HT-29 (cell line): ENCODE results near the gene CFAP65. TPM values are rescaled to one million over a fixed set of nuclear protein-coding genes. Genes with fewer than 3 reads are reported as not detected.

Experiments
- DNase-seq: peaks from one replicate; pipeline ENCODE4 v3.0.0-alpha.2; 2015; ENCODE audit warnings: low spot score
- total RNA-seq: library from RNA; depleted of rRNA; stranded (reverse); fragments of >200 nt; shearing (Covaris generic); gene quantifications from 2 replicates; pipeline ENCODE4 v1.2.3, GENCODE V29; 2014

Gene CFAP65
- total RNA-seq, 1 experiment from 2014 or later: not detected

GRCh38 chr2:219059725-219060682 lies 18.7 kb upstream of the CFAP65 start:
- DNase-seq: no peak

DNA sequence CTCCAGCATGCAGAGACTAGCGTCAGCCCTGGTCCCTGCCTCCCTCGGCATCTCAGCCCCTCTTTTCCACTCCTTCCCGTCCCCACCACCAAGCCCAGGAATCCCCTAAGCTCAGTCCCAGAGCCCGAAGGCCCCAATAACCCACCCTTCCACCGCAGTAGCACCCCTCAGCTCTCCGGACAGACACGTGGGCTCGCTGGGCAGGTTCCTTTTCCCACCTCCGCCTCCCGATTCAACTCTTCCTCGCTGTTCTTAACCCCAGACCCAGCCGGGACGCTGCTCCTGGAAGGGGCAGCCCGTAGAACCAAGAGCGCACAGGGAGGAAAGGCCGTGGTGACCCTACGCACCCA lies 18.0 kb upstream of the CFAP65 start:
- peak; percentile 38 for DNase-seq

GRCh38 chr2:219058541-219059374 lies 17.4 kb upstream of the CFAP65 start:
- peak; percentile 77 for DNase-seq

DNA sequence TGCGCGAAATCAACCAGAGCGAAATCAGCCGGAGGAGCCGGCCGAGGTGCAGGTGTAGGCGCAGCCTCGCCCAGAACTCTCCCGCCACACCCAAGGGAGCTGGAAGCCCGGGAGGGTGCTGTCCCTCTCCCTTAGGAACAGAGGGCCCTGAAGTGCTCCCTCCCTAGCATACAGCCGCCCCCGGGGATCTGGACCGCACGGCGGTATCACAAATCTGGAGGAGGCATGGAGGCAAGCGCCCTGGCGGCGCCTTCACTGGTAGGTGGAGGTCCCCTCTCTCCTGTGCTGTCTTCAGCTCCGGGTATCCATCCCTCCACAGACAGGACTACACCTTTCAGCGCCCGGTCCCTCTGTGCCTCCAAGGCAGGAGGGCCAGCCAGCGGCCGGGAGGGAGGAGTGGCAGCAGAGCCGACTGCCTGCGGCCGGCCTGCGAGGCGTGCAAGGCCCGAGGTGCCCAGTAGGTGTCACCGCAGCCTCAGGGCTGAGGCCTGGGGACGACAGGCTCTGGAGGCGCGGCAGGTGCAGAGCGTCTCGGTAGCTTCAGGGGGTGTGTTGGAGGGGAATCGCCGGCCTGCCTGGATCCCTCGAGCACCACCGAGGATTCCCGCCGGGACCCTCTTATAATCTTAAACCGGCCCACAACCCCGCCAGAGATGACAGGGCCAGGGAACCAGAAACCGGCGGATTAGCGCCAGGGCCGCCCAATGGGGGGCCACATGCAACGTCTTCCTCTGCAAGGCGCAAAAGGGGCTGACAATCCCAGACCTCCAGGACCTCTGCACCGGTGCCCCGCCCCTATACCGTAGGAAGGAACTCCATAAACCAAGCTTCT lies 16.6 kb upstream of the CFAP65 start:
- peak; percentile 84 for DNase-seq

DNA sequence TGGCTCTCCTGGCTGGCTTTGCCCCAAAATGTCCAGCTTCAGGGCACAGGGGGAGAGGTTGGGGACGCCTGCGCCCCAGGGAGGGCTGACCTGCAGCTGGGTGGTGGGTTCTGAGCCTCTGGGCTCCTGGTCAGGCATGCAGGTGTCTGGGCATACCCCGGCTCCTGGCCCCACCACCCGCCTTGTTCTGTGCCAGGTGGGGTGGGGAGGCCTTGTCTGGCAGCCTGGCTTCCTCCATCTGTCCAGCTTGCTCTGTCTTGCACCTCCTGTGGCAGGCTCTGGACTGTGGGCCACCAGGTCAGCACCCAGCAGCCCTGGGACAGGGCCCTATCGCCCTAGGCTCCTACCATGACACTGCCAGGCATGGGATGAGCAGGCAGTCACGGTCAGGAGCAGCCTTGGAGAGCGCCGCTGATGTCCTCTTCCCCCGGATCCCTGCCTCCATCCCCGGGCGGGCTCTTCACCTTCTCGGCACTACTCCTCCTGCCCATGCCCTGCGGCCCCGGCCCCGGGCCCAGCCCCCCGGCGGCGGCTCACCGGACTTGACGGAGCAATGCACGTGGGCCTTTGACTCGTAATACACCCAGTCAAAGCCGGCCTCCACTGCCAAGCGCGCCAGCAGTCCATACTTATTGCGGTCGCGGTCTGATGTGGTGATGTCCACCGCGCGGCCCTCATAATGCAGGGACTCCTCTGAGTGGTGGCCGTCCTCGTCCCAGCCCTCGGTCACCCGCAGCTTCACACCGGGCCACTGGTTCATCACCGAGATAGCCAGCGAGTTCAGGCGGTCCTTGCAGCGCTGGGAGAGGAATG lies 15.8 kb upstream of the CFAP65 start:
- no peak for DNase-seq

- DNase-seq: no peak
Measured at GRCh38 chr2:219056176-219056895, 15.0 kb upstream of the CFAP65 start.

DNA sequence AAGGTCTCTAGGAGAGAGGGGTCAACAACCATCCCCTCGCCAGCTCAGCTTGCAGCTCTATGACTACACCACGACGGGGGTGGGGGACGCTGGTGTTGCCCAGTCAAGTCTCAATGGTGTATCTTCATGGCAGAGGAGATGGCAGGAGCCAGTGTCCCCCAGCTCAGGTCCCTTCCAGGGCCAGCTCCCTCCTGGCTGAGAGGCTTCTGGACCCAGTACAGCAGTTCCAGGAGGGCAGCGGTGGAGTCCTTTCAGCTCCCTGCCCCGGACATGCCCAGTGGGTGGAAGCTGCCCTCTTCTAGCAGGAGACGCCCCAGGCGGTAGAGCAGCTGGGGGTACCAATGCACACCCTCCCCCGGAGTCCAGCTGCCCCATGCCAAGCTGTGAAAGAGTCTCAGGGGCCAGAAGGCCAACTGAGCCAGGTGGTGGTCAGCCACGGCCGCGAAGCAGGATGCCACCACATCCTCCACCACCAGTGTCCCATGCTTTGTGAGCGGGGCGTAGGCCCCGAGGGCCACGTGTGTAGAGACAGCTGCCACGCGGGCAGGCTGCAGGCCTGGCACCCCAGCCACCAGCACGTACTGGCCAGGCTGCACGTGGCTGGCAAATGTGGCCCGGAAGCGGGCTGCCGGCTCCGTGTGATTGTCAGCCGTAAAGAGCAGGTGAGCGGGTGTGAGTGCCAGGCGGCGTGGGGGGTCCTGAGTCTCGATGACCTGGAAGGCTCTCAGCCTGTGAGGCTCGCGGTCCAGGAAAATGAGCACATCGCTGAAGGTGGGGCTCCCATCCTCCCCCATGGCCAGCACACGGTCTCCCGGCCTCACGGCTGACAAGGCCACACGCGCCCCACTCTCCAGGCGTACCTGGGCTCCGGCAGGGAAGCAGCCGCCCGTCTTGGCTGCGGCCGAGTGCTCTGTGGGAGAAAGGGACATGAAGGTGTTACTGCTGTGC lies 13.9 kb upstream of the CFAP65 start:
- DNase-seq: no peak

- DNase-seq: peak; percentile 61
Measured at GRCh38 chr2:219049282-219049681, 8.0 kb upstream of the CFAP65 start.

GRCh38 chr2:219045937-219046550 lies 4.7 kb upstream of the CFAP65 start:
- DNase-seq: peak; percentile 68

- peak; percentile 43 for DNase-seq
Measured at GRCh38 chr2:219042750-219043149, 1.4 kb upstream of the CFAP65 start.

DNA sequence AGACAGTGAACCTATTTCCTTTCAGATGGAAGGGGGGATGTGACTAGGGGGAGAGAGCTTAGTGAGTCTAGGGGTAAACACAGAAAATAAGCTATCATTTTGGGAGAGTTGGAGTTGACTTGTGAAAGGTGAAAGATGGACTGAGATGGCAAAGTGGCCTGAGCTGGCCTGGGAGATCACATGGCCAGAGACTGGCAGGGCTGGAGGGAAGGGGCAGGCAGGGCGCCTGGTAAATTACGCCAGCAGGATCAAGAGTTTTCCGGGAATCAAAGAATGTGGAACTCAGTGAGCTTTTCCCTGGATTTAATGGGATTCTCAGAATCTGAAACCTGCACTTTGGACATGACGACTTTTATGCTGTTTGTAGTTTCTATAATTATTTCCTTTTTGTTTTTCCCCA lies 841 bp upstream of the CFAP65 start:
- DNase-seq: no peak

- DNase-seq: no peak
Measured at GRCh38 chr2:219038600-219038999, 2.7 kb downstream of the CFAP65 start.

GRCh38 chr2:219037783-219038499 lies 3.4 kb downstream of the CFAP65 start:
- DNase-seq: no peak

- DNase-seq: no peak
Measured at GRCh38 chr2:219035942-219036341, 5.4 kb downstream of the CFAP65 start.

- DNase-seq: no peak
Measured at GRCh38 chr2:219034823-219035222, 6.5 kb downstream of the CFAP65 start.

DNA sequence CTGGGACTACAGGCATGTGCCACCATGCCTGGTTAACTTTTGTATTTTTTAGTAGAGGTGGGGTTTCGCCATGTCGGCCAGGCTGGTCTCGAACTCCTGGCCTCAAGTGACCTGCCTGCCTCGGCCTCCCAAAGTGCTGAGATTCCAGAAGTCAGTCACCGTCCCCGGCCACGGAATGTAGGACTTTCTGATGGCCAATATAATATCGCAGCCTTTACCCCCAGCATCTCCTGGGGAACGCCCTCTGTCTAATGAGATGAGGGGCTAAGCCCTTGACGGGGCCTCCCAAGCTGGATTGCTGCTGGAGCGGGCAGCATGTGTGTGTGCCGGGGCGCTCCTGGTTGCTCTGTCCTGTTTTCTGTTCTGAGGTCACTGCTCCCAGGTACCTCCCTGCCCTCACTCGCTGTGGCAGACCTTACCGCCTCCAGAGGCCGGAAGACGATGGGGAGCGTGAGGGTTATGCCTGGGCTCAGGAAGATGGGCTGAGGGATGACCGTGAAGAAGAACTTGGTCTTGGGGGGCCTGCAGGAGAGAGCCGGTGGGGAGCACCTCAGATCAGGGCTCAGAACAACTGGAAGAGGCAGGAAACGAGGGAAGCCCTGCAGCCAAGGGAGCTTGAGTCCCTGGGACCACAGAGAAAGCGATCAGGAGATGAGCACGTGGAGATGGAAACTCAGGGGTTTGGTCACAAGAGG lies 9.1 kb downstream of the CFAP65 start:
- DNase-seq: no peak
